IMR-90 (cell line): Measurements from ENCODE around the gene ECT2.

Experiments
- BHLHE40 ChIP-seq: fragments of 150-350 bp; IDR thresholded peaks from 2 replicates; pipeline ENCODE4 v1.6.1; 2016; ENCODE audit warnings: mild to moderate bottlenecking, low read depth, low read length
- CEBPB ChIP-seq: IDR thresholded peaks from 2 replicates; pipeline ENCODE4 v1.6.1; 2012; ENCODE audit warnings: low read depth, low read length, improper control_type of control experiment
- CTCF ChIP-seq: conservative IDR thresholded peaks from 2 replicates; pipeline ENCODE4 v1.5.1; 2012; ENCODE audit warnings: mild to moderate bottlenecking, low read depth, low read length, improper control_type of control experiment
- ELK1 ChIP-seq: fragments of 150-350 bp; IDR thresholded peaks from 2 replicates; pipeline ENCODE4 v1.6.1; 2016; ENCODE audit warnings: low read depth, mild to moderate bottlenecking, low read length, moderate library complexity, borderline replicate concordance
- FOS ChIP-seq: fragments of 150-350 bp; IDR thresholded peaks from 2 replicates; pipeline ENCODE4 v1.6.1; 2016; ENCODE audit warnings: low read depth, low read length
- MAFK ChIP-seq: IDR thresholded peaks from 2 replicates; pipeline ENCODE4 v1.6.1; 2012; ENCODE audit warnings: low read depth, low read length, improper control_type of control experiment
- MXI1 ChIP-seq: IDR thresholded peaks from 2 replicates; pipeline ENCODE4 v1.6.1; 2012; ENCODE audit warnings: low read depth, mild to moderate bottlenecking, low read length, moderate library complexity, borderline replicate concordance
- NFE2L2 ChIP-seq: fragments of 150-350 bp; IDR thresholded peaks from 2 replicates; pipeline ENCODE4 v1.6.1; 2016; ENCODE audit warnings: low read depth, mild to moderate bottlenecking, low read length
- POLR2A ChIP-seq: IDR thresholded peaks from 2 replicates; pipeline ENCODE4 v1.6.1; 2012; ENCODE audit warnings: mild to moderate bottlenecking, low read depth, low read length
- RAD21 ChIP-seq: IDR thresholded peaks from 2 replicates; pipeline ENCODE4 v1.6.1; 2012; ENCODE audit warnings: low read length, improper control_type of control experiment
- SMC3 ChIP-seq: fragments of 150-350 bp; IDR thresholded peaks from 2 replicates; pipeline ENCODE4 v1.6.1; 2016; ENCODE audit warnings: low read depth, mild to moderate bottlenecking, antibody characterized with exemption, low read length, moderate library complexity
- USF2 ChIP-seq: fragments of 150-350 bp; IDR thresholded peaks from 2 replicates; pipeline ENCODE4 v1.6.1; 2017; ENCODE audit warnings: mild to moderate bottlenecking, antibody characterized with exemption, low read length, low read depth

GRCh38 chr3:172820492-172820891, 70.0 kb downstream of the ECT2 start:
- TF ChIP-seq CTCF (no peak), CEBPB (no peak), FOS (no peak), MXI1 (no peak), MAFK (no peak), ELK1 (no peak), POLR2A (no peak), USF2 (no peak), BHLHE40 (no peak), NFE2L2 (no peak), SMC3 (no peak), RAD21 (no peak)
